Measurements from ENCODE around the gene TTC21B.

DNA sequence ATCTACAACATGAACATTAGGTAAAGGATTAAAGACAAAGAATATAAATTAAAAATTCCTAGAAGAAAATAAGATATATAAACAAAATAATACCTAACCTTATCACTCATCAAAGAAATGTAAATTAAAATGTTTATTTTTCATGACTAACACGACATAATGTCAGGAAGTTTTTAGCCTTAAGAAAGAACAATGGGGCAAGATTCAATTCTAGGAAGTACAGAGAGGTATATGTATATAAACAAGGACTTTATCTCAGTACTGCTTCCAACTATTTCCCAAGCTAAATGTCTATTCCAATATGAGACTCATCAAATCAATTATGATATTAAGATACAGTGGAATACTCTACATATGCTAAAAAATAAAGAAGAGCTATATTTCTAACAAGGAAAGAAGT lies 44.1 kb downstream of the TTC21B start:
- TF ChIP-seq, protein P1, sequence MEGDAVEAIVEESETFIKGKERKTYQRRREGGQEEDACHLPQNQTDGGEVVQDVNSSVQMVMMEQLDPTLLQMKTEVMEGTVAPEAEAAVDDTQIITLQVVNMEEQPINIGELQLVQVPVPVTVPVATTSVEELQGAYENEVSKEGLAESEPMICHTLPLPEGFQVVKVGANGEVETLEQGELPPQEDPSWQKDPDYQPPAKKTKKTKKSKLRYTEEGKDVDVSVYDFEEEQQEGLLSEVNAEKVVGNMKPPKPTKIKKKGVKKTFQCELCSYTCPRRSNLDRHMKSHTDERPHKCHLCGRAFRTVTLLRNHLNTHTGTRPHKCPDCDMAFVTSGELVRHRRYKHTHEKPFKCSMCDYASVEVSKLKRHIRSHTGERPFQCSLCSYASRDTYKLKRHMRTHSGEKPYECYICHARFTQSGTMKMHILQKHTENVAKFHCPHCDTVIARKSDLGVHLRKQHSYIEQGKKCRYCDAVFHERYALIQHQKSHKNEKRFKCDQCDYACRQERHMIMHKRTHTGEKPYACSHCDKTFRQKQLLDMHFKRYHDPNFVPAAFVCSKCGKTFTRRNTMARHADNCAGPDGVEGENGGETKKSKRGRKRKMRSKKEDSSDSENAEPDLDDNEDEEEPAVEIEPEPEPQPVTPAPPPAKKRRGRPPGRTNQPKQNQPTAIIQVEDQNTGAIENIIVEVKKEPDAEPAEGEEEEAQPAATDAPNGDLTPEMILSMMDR (IDR thresholded peaks at IDR 0.05; ENCODE audit: low read length): no peak
- TF ChIP-seq EZH2 (IDR thresholded peaks at IDR 0.05; ENCODE audit: borderline replicate concordance, low read length): no peak
